Measurements from ENCODE around the gene CALCB.

DNA sequence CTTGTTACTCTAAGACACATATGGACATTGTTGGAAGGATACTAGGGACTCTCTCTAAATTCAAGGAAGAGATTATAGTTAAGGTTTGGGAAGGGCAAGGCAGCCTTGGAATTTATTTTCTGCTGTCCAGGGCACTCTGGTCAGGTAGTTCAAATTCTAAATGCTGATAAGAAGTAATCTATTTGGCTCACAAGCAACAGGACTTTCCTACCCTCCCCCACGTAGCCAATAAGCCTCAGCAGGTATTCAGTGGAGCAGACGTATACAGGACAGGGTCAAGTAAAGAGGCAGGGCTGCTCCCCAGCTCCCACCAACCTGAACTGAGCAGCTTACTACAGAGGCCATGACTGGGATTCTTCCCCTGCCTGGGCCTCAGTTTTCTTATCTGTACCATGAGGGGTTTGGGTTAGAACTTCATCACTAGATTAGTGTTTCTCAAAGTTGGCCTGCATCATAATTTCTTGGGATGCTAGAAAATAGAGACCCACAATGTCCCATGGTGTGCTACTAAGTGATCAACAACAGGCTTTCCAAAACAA, 35.3 kb downstream of the CALCB start:
- TF ChIP-seq CTCF (IDR thresholded peaks at IDR 0.05) (no peak), POLR2A (IDR thresholded peaks at IDR 0.05) (no peak), POLR2AphosphoS5 (IDR thresholded peaks at IDR 0.05; ENCODE audit: insufficient read depth in 1 of 2, low read depth in 1 of 2) (no peak)

All from vagina (tissue), 2 donors.